Spleen (tissue), 7 donors: ENCODE data around the gene KRT8.

Experiments
- POLR2A ChIP-seq, 3 donors: fragments of 450-650 bp; IDR thresholded peaks; one replicate each; pipeline ENCODE4 v1.5.1; 2017; ENCODE audit warnings: antibody characterized with exemption in 3 of 3, mild to moderate bottlenecking in 1 of 3
- POLR2AphosphoS5 ChIP-seq, 3 donors: sonication (generic); formaldehyde crosslinking; IDR thresholded peaks; one replicate each; pipeline ENCODE4 v1.5.1; 2017; ENCODE audit warnings: antibody characterized with exemption in 3 of 3
- TF ChIP-seq, protein P1 (sequence below), 11 experiments: fragments of 200-600 bp in 7 of 11; fragments of 450-650 bp in 4 of 11; sonication (generic) in 4 of 11; IDR thresholded peaks in 8 of 11; conservative IDR thresholded peaks in 3 of 11; 1 replicate in 7 of 11; 2 replicates in 4 of 11; pipeline versions ENCODE4 v1.4.0 to v1.8.0; 2016 to 2021; ENCODE audit warnings: antibody characterized with exemption in 11 of 11, inconsistent platforms in 4 of 11, mild to moderate bottlenecking in 1 of 11
- donor health status: DM: no; HTN: no; CAD: no; lungs with moderate emphysema.
- donor health status: DM: no; HTN: no; CAD: no.
- donor health status: DM: no; HTN: no; CAD: no.

DNA sequence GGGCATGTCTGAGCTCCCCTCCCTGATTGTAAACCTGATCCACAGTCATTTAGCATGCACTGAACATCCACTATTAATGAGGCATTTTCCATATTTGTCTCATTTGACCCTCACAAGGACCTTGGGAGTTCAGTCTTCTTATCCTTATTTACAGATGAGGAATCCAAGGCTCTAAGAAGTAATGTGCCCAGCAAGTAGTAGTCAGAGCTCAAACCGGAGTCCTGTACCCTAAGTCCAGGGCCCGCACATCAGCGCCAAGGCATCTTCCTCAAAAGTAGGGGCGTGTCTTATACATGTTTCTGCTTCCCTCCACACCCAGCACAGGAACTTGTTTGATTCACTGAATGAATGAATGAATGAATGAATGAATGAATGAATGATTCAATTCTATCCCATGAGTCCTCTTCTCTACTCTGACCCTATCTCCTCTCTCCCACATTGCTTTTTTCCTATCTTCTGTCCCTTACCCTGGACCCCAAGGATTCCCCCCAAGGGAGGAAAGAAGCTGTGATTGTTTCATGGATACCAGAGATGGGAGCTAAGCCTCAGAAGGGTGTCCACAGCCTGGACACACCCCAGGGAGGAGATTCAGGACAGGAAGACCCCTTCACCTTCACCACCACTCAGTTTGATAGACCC, 21.8 kb upstream of the KRT8 start:
- TF ChIP-seq, protein P1, sequence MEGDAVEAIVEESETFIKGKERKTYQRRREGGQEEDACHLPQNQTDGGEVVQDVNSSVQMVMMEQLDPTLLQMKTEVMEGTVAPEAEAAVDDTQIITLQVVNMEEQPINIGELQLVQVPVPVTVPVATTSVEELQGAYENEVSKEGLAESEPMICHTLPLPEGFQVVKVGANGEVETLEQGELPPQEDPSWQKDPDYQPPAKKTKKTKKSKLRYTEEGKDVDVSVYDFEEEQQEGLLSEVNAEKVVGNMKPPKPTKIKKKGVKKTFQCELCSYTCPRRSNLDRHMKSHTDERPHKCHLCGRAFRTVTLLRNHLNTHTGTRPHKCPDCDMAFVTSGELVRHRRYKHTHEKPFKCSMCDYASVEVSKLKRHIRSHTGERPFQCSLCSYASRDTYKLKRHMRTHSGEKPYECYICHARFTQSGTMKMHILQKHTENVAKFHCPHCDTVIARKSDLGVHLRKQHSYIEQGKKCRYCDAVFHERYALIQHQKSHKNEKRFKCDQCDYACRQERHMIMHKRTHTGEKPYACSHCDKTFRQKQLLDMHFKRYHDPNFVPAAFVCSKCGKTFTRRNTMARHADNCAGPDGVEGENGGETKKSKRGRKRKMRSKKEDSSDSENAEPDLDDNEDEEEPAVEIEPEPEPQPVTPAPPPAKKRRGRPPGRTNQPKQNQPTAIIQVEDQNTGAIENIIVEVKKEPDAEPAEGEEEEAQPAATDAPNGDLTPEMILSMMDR (IDR thresholded peaks at IDR 0.05 in 8 of 11, conservative IDR thresholded peaks at IDR 0.05 in 3 of 11): no peak
- TF ChIP-seq POLR2AphosphoS5 (IDR thresholded peaks at IDR 0.05) (no peak), POLR2A (IDR thresholded peaks at IDR 0.05) (no peak)
